Astrocyte (in vitro differentiated cells and primary cell): ENCODE results near the gene LRPPRC. TPM values are rescaled to one million over a fixed set of nuclear protein-coding genes. Genes with fewer than 3 reads are reported as not detected.

Source experiments
- DNase-seq: peaks from one replicate; pipeline ENCODE4 v3.0.0-alpha.2; 2010; ENCODE audit warnings: low read depth
- FAIRE-seq: peaks from 2 replicates; lab custom pipeline; 2011; peaks lifted over from hg19 to GRCh38; lab: Jason Lieb, UNC
- H2AFZ ChIP-seq: 2 replicates; pipeline ENCODE4 v1.6.0; 2012; ENCODE audit warnings: low read depth, low read length, inconsistent platforms
- H3K27ac ChIP-seq: 2 replicates; pipeline ENCODE4 v1.5.1; 2011; ENCODE audit warnings: low read depth, low read length, inconsistent platforms
- H3K27me3 ChIP-seq: 2 replicates; pipeline ENCODE4 v1.6.0; 2011; ENCODE audit warnings: low read length, inconsistent platforms; ENCODE audit not compliant: insufficient read depth
- H3K36me3 ChIP-seq: 2 replicates; pipeline ENCODE4 v1.5.1; 2011; ENCODE audit warnings: low read length, inconsistent platforms; ENCODE audit not compliant: insufficient read depth
- H3K4me1 ChIP-seq: 2 replicates; pipeline ENCODE4 v1.5.1; 2011; ENCODE audit warnings: low read length, inconsistent platforms; ENCODE audit not compliant: insufficient read depth
- H3K4me2 ChIP-seq: 2 replicates; pipeline ENCODE4 v1.6.0; 2012; ENCODE audit warnings: low read length, inconsistent platforms
- H3K4me3 ChIP-seq: 2 replicates; pipeline ENCODE4 v1.5.1; 2011; ENCODE audit warnings: low read depth, mild to moderate bottlenecking, low read length, inconsistent platforms; ENCODE audit not compliant: insufficient read depth
- H3K79me2 ChIP-seq: 2 replicates; pipeline ENCODE4 v1.6.0; 2012; ENCODE audit warnings: mild to moderate bottlenecking, low read length, inconsistent platforms; ENCODE audit not compliant: insufficient read depth
- H3K9ac ChIP-seq: 2 replicates; pipeline ENCODE4 v1.6.0; 2012; ENCODE audit warnings: mild to moderate bottlenecking, low read length, inconsistent platforms
- H3K9me3 ChIP-seq: 2 replicates; pipeline ENCODE4 v1.5.1; 2012; ENCODE audit warnings: low read depth, mild to moderate bottlenecking, low read length, inconsistent platforms; ENCODE audit not compliant: insufficient read depth
- H4K20me1 ChIP-seq: 2 replicates; pipeline ENCODE4 v1.6.0; 2012; ENCODE audit warnings: low read length, inconsistent platforms; ENCODE audit not compliant: insufficient read depth
- H3K27ac Mint-ChIP-seq: one replicate; pipeline ENCODE4 v1.8.0; 2021; ENCODE audit warnings: mild to moderate bottlenecking, mixed read lengths; ENCODE audit not compliant: unreplicated experiment
- H3K27me3 Mint-ChIP-seq: one replicate; pipeline ENCODE4 v1.8.0; 2021; ENCODE audit warnings: low read depth, mixed read lengths; ENCODE audit not compliant: unreplicated experiment
- H3K36me3 Mint-ChIP-seq: one replicate; pipeline ENCODE4 v1.8.0; 2021; ENCODE audit warnings: low read depth, mixed read lengths; ENCODE audit not compliant: unreplicated experiment
- H3K4me1 Mint-ChIP-seq: one replicate; pipeline ENCODE4 v1.8.0; 2021; ENCODE audit warnings: low read depth, mixed read lengths; ENCODE audit not compliant: unreplicated experiment
- H3K4me3 Mint-ChIP-seq: one replicate; pipeline ENCODE4 v1.8.0; 2021; ENCODE audit warnings: mild to moderate bottlenecking, moderate library complexity, mixed read lengths; ENCODE audit not compliant: unreplicated experiment
- H3K9me3 Mint-ChIP-seq: one replicate; pipeline ENCODE4 v1.8.0; 2021; ENCODE audit warnings: mild to moderate bottlenecking, mixed read lengths; ENCODE audit not compliant: unreplicated experiment
- CTCF ChIP-seq: IDR thresholded peaks from 2 replicates; pipeline ENCODE4 v1.5.1; 2011; ENCODE audit warnings: low read depth, mild to moderate bottlenecking, inconsistent platforms, low read length, moderate library complexity; ENCODE audit not compliant: insufficient read depth
- EZH2 ChIP-seq: IDR thresholded peaks from 2 replicates; pipeline ENCODE4 v1.6.1; 2012; ENCODE audit warnings: mild to moderate bottlenecking, low read length, inconsistent platforms; ENCODE audit not compliant: insufficient read depth
- total RNA-seq: library from RNA; stranded (reverse); gene quantifications from 2 replicates; pipeline ENCODE4 v1.2.1, GENCODE V29; 2021

The LRPPRC gene
- total RNA-seq, 1 donor from 2014 or later: 94.9 TPM

GRCh38 chr2:44010266-44010665 is 14.5 kb upstream of the LRPPRC start:
- H3K79me2 ChIP-seq: no peaks in the 10 kb centered on the region
- peaks cover 4% of the 10 kb centered on the region for H3K9me3 Mint-ChIP-seq
- TF ChIP-seq EZH2: no peak
- TF ChIP-seq CTCF: no peak

GRCh38 chr2:44009136-44009735 is 13.4 kb upstream of the LRPPRC start:
- H3K4me3 Mint-ChIP-seq: no peak overlapping the region

More at GRCh38 chr2:44010266-44010665, 14.5 kb upstream of the LRPPRC start:
- Histone ChIP-seq H3K9me3 (no peaks in the 10 kb centered on the region), H3K4me1 (peaks cover 6% of the 10 kb centered on the region), H3K4me3 (no peak overlapping the region), H3K4me2 (peak overlapping the region; percentile 28), H3K36me3 (no peaks in the 10 kb centered on the region), H2AFZ (no peak overlapping the region), H4K20me1 (no peaks in the 10 kb centered on the region), H3K27me3 (peaks cover 19% of the 10 kb centered on the region), H3K27ac (no peak overlapping the region), H3K9ac (no peak overlapping the region)
- no peak overlapping the region for H3K4me3 Mint-ChIP-seq
- H3K4me1 Mint-ChIP-seq: peaks cover 5% of the 10 kb centered on the region
- DNase-seq (peak; percentile 3), FAIRE-seq (no peak)
- H3K27ac Mint-ChIP-seq: no peak overlapping the region
- no peaks in the 10 kb centered on the region for H3K36me3 Mint-ChIP-seq
- H3K27me3 Mint-ChIP-seq: no peaks in the 10 kb centered on the region

More at GRCh38 chr2:44009136-44009735, 13.4 kb upstream of the LRPPRC start:
- Mint-ChIP-seq H3K27me3 (no peaks in the 10 kb centered on the region), H3K36me3 (no peaks in the 10 kb centered on the region), H3K9me3 (peaks cover 4% of the 10 kb centered on the region), H3K4me1 (peaks cover 5% of the 10 kb centered on the region), H3K27ac (no peak overlapping the region)
- Histone ChIP-seq H3K4me2 (no peak overlapping the region), H3K79me2 (no peaks in the 10 kb centered on the region), H3K36me3 (no peaks in the 10 kb centered on the region), H3K27ac (no peak overlapping the region), H4K20me1 (no peaks in the 10 kb centered on the region), H2AFZ (no peak overlapping the region), H3K9me3 (no peaks in the 10 kb centered on the region), H3K9ac (no peak overlapping the region), H3K27me3 (peaks cover 13% of the 10 kb centered on the region), H3K4me3 (no peak overlapping the region), H3K4me1 (peaks cover 6% of the 10 kb centered on the region)
- no peak for FAIRE-seq
- TF ChIP-seq CTCF (no peak), EZH2 (no peak)
- DNase-seq: no peak
